Muscle of leg (tissue), 11 donors: Measurements from ENCODE around the gene BMPR1A. TPM values are rescaled to one million over a fixed set of nuclear protein-coding genes. Genes with fewer than 3 reads are reported as not detected.

ENCODE experiments used
- DNase-seq: peaks from one replicate; pipeline ENCODE4 v3.0.0; 2013
- H3K27ac ChIP-seq: one replicate; pipeline ENCODE4 v1.5.1; 2013; ENCODE audit warnings: mild to moderate bottlenecking, low read length, control low read depth
- H3K27me3 ChIP-seq: one replicate; pipeline ENCODE4 v1.6.1; 2013; ENCODE audit warnings: low read length; ENCODE audit not compliant: control insufficient read depth, insufficient read depth
- H3K36me3 ChIP-seq: one replicate; pipeline ENCODE4 v1.6.1; 2013; ENCODE audit warnings: low read length; ENCODE audit not compliant: control insufficient read depth, insufficient read depth
- H3K4me1 ChIP-seq: one replicate; pipeline ENCODE4 v1.6.1; 2013; ENCODE audit warnings: low read length; ENCODE audit not compliant: control insufficient read depth, insufficient read depth
- H3K4me3 ChIP-seq: one replicate; pipeline ENCODE4 v1.5.1; 2013; ENCODE audit warnings: low read length, control low read depth
- H3K9me3 ChIP-seq: replicated peaks from 2 replicates; pipeline ENCODE4 v1.6.1; 2013; ENCODE audit warnings: low read depth, low read length; ENCODE audit not compliant: control insufficient read depth
- WGBS: methylation state at CpG from one replicate; pipeline ENCODE4 v1.1.5; 2013; ENCODE audit warnings: missing lambda C conversion rate; ENCODE audit not compliant: insufficient coverage; 5-methylcytosine and 5-hydroxymethylcytosine counted together
- polyA plus RNA-seq, 8 donors: library from polyadenylated mRNA; unstranded; fragments of 120-200 nt; gene quantifications; one replicate each; pipeline versions ENCODE4 v1.2.1 to v1.2.3, GENCODE V29; 2013; ENCODE audit warnings: inconsistent platforms in 1 of 8, low replicate concordance in 1 of 8; ENCODE audit not compliant: insufficient read length in 8 of 8, insufficient read depth in 1 of 8
- total RNA-seq: library from RNA; stranded (reverse); fragments of 120-200 nt; gene quantifications from one replicate; pipeline ENCODE4 v1.2.4, GENCODE V29; 2013

The BMPR1A gene
- total and polyA plus RNA-seq, 9 donors = 32.6 to 61.4 (median 46.6) TPM

DNA sequence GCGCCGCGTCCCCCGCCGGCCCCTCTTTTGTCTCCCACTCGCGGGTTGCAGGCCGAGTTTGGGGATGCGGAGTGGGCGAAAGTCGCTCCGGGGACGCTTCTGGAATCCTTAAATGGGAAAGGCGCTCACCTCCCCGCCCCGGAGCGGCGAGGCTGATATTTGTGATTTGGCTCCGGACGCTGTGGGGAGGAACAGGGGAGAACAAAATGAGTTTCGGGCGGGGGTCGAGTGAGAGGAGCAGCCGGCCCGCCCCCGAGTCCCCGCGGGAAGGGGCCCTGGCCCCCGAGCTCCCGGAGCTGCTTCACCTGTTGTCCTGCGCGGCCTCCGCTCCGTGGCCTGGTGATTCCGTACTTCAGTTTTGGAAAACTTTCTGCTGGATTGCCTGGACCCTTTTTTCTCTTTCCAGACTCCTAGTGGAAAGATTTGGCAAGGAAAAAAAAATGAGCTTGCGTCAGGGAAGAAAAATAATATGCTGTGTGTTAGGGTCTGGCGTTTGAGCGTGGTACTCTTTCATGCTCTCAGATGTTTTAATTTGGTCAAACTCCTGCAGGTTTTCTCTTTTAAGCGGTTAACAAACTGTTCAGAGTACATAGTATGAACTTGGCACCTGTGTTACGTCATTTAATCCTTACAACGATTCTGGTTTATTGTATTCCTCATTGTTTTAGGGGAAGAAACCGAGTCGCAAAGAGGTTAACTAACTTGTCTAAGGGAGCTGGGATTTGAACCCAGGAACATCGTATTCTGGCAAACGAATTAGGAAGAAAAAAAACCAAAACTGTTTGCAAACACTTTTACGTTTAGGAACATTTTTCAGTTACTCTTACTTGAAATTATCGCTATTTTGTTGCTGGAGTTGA, 924 bp downstream of the BMPR1A start:
- H3K36me3 ChIP-seq = no peaks in the 10 kb centered on the region
- peak overlapping the region; percentile 81 for H3K4me3 ChIP-seq
- H3K27ac ChIP-seq = peak overlapping the region; percentile 99
- H3K4me1 ChIP-seq = peaks cover 19% of the 10 kb centered on the region
- no peaks in the 10 kb centered on the region for H3K9me3 ChIP-seq
- WGBS = under 1% methylated on average over 37 of the region's 47 CpGs
- peak; percentile 95 for DNase-seq
- H3K27me3 ChIP-seq = peaks cover 13% of the 10 kb centered on the region

GRCh38 chr10:86758189-86759072, 2.0 kb downstream of the BMPR1A start:
- H3K27ac ChIP-seq = peak overlapping the region; percentile 99
- no peaks in the 10 kb centered on the region for H3K9me3 ChIP-seq
- WGBS = 0% methylated on average over 1 of the region's 9 CpGs
- H3K36me3 ChIP-seq = no peaks in the 10 kb centered on the region
- peak; percentile 53 for DNase-seq
- peak overlapping the region; percentile 81 for H3K4me3 ChIP-seq
- peaks cover 13% of the 10 kb centered on the region for H3K27me3 ChIP-seq
- H3K4me1 ChIP-seq = peaks cover 13% of the 10 kb centered on the region

DNA sequence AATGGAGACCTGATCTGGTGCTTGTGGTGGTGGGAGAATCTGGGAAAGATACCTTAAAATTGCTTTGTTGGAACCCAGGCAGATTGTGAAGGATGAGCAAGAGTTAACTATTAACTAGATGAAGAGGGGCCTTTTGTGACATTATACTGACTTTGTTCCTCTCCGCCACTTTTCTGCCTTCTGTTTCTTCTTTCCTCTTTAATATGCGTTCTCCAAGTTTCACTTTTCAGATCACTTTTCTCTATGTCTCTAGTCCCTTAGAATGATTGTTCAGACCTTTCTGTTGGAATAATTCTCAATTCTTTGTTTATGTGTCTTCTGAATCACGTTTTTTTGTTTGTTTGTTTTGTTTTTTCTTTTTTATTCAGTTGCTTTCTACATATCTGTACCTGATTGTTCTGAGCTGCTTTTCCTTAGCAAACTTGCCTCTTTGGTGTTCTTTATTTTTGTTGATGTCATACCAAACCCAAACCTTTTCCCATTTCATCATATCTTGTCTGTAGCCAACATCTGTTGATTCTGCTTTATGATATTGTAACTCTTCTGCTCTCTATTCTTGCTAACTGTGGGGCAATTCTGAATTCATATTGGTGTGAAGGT, 2.8 kb downstream of the BMPR1A start:
- Histone ChIP-seq H3K4me1 (peaks cover 7% of the 10 kb centered on the region), H3K9me3 (no peaks in the 10 kb centered on the region), H3K4me3 (no peak overlapping the region), H3K27ac (peak overlapping the region; percentile 31), H3K36me3 (no peaks in the 10 kb centered on the region), H3K27me3 (peaks cover 13% of the 10 kb centered on the region)
- WGBS = no CpG with 5 or more reads among the region's 3 CpGs
- no peak for DNase-seq

DNA sequence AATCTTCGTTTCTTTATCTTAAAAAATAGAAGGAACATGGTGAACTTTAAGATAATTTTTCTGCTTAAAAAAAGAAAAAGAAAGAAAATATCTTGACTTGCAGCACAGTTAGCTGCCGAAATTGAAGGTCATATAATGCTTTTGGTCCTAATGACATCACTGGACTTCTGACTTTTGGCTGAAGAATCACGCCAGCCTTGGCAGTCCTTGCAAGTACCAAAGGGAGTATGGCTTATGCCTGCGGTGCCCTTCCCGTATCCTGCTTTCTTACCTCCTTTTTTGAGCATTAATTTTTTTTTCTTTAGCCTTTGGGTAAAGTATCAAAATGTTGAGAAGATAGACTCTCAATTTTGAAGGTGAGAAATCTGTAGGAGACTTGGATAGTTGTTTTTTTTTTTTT, 7.0 kb downstream of the BMPR1A start:
- no peak for DNase-seq
- Histone ChIP-seq H3K4me1 (peaks cover 4% of the 10 kb centered on the region), H3K27me3 (peaks cover 2% of the 10 kb centered on the region), H3K27ac (no peak overlapping the region), H3K9me3 (no peaks in the 10 kb centered on the region), H3K4me3 (no peak overlapping the region), H3K36me3 (no peaks in the 10 kb centered on the region)
- 58% methylated on average over 2 of the region's 5 CpGs for WGBS

- H3K27me3 ChIP-seq = peaks cover 2% of the 10 kb centered on the region
- no peak overlapping the region for H3K4me3 ChIP-seq
- no peak overlapping the region for H3K27ac ChIP-seq
- no peak for DNase-seq
- peaks cover 11% of the 10 kb centered on the region for H3K4me1 ChIP-seq
- no CpG with 5 or more reads among the region's 2 CpGs for WGBS
- no peaks in the 10 kb centered on the region for H3K36me3 ChIP-seq
- no peaks in the 10 kb centered on the region for H3K9me3 ChIP-seq
Measured at GRCh38 chr10:86765548-86765947, 9.1 kb downstream of the BMPR1A start.

DNA sequence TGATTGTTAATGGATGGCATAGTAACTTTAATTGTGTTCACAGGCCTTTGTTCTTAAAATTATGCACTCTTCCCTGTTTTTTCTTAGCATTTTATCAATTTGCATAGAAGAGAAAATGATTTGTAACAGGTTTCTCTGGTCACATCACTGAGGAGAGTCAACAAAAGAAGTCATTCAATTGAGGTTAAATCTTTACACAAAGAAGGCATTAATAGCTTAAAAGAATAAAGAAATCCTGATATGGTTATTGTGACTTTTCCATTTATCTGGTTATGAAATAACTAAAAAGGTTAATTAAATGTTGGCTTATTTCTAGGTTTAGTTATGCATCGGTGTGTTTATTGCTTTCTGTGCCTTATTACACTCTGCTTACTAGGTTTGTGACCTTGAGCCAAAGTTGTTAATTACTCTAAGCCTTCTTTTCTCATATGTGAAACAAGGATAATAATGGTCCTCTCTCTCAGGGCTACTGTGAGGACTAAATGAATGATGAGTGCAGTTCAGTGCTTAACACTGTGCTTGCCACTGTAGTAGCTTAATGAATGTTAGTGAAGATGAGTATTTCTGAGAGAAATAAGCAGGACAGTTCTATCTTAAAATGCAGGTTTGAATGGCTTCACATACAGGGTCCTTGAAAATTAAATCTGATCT, 12.1 kb downstream of the BMPR1A start:
- no CpG with 5 or more reads among the region's 1 CpG for WGBS
- no peaks in the 10 kb centered on the region for H3K36me3 ChIP-seq
- peaks cover 7% of the 10 kb centered on the region for H3K4me1 ChIP-seq
- H3K27ac ChIP-seq = no peak overlapping the region
- no peak for DNase-seq
- no peaks in the 10 kb centered on the region for H3K9me3 ChIP-seq
- H3K27me3 ChIP-seq = no peaks in the 10 kb centered on the region
- no peak overlapping the region for H3K4me3 ChIP-seq

DNA sequence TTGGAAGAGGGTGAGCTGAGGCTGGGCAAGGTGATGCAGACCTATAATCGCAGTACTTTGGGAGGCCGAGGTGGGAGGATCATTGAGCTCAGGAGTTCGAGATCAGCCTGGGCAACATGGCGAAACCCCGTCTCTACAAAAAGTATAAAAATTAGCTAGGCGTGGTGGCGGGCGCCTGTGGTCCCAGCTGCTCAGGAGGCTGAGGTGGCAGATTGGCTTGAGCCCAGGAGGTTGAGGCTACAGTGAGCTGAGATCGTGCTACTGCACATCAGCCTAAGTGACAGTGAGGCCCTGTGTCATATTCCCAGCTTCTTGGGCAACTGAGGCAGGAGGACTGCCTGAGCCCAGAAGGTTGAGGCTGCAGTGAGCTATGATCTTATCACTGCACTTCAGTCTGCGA, 13.6 kb downstream of the BMPR1A start:
- Histone ChIP-seq H3K4me3 (no peak overlapping the region), H3K27me3 (no peaks in the 10 kb centered on the region), H3K9me3 (no peaks in the 10 kb centered on the region), H3K4me1 (peaks cover 7% of the 10 kb centered on the region), H3K27ac (no peak overlapping the region), H3K36me3 (no peaks in the 10 kb centered on the region)
- WGBS = 88% methylated on average over 9 of the region's 10 CpGs
- DNase-seq = no peak

GRCh38 chr10:86770412-86770960, 14.1 kb downstream of the BMPR1A start:
- no peaks in the 10 kb centered on the region for H3K9me3 ChIP-seq
- H3K27ac ChIP-seq = no peak overlapping the region
- no CpG with 5 or more reads among the region's 2 CpGs for WGBS
- H3K4me1 ChIP-seq = peaks cover 11% of the 10 kb centered on the region
- no peaks in the 10 kb centered on the region for H3K36me3 ChIP-seq
- DNase-seq = no peak
- H3K27me3 ChIP-seq = no peaks in the 10 kb centered on the region
- H3K4me3 ChIP-seq = no peak overlapping the region

DNA sequence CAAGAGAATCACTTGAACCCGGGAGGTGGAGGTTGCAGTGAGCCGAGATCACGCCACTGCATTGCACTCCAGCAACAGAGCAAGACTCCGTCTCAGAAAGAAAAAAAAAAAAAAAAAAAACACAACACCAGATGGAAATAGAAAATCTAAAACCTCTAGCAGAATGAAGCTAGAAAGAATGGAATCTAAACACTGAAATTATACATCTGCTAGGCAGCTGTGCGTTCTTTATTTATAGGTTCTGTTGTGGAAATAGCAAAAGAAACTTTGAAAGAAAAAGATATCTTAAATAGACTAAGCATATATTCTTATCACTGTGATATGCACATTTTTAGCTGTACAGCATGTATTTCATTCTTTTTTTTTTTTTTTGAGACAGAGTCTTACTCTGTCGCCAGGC, 17.1 kb downstream of the BMPR1A start:
- DNase-seq = peak; percentile 67
- H3K4me3 ChIP-seq = no peak overlapping the region
- no peaks in the 10 kb centered on the region for H3K9me3 ChIP-seq
- WGBS = no CpG with 5 or more reads among the region's 6 CpGs
- H3K27me3 ChIP-seq = no peaks in the 10 kb centered on the region
- no peaks in the 10 kb centered on the region for H3K36me3 ChIP-seq
- no peak overlapping the region for H3K27ac ChIP-seq
- peaks cover 11% of the 10 kb centered on the region for H3K4me1 ChIP-seq
